HG02973 (cell line): Measurements from ENCODE around the gene MSMP.

Source experiments
- ATAC-seq: cut with Tn5 transposase; IDR thresholded peaks from one replicate; pipeline ENCODE4 v1.9.1; 2021; ENCODE audit warnings: moderate library complexity; ENCODE audit not compliant: unreplicated experiment

Gene MSMP

DNA sequence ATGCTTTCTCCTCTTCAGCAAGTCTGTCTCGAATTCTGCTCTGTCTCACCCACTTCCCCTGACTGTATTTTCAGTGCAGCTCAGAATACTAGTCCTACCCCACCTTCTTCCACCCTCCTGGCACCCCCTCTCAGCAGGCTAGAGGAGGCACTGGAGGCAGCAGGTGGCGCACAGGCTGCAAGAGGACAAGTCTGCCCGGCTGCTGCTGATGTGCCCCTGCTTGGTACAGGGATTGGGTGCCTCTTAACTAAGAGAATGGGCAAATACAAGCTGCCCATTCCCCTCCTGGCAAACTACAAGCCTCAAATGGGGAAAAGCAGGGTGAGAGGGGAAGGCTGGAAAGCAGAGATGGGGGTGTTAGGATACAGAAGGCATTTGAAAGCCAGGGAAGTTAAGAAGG is 27.1 kb downstream of the MSMP start:
- ATAC-seq, result no peak

DNA sequence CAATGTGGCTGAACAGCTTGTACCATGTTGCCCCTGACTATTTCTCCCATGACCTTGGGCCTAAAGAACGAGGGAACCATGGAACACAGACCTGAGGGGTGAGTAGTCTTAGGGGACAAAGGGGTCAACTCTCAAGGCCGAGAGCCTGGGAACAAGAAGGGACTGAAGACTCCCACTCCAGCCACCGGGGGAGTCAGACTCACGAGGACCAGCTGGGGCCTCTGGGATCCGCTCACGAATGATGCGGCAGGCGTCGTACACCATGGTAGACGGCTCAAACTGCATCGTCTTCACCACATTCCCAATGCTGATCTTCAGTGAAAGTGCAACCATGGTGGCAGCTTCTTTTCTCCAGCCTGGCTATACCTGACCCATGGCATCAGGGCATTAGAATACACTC is 28.7 kb downstream of the MSMP start:
- ATAC-seq, result no peak

DNA sequence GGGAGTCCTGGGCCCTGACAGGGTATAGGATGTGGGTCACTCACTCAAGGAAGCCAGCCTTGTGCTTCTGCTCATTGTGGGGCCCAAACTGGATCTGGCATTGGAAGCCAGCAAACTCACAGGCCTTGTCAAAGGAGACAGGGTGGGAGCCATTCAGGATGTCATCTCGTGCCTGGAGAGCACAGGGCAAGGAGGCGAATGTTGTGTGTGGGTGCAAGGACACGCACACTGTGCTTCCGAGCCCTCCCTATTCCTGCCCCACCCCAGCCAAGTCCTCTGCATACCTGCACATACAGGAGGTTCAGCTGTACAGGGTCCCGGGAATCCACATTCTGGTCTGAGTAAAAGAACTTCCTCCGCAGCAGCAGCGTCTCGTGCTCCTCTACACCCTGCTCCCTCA is 30.2 kb downstream of the MSMP start:
- no peak for ATAC-seq

DNA sequence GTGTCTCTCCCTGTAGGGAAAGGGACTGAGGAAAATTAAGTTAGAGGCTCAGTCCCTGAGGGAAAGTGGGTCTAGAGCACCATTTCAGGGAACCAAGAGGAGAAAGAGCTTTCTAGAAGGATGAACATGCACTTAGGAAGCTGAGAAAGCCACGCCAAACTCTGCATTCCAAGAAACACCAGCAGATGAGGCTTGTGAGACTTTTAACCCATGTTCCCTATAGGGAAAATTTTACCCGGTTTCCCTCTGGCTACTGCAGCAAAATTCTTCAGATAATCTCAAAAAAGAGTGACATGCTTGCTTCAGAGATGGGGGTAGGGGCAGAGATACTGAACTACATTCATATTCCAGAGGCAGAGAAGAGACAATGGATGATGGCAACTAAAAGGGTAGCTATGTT is 30.6 kb downstream of the MSMP start:
- no peak for ATAC-seq

DNA sequence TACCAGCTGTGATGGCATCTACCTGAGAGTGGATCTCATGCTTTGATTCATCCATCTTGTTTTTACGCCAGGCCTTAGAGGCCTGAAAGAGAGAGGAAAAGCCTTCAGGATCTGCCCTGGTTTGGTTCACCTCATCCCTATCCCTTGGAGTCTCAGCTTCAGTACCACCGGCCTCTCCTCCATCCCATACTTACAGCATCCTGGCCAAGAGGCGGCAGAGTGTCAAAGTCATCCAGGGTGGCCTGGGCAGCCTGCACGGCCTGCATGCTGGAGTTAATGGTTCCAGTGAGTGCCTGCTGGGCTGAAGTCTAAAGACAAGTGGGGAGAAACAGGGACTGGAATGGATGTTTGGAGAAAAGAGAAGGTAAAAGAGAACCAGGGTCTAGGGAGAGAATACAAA is 34.5 kb downstream of the MSMP start:
- no peak for ATAC-seq

DNA sequence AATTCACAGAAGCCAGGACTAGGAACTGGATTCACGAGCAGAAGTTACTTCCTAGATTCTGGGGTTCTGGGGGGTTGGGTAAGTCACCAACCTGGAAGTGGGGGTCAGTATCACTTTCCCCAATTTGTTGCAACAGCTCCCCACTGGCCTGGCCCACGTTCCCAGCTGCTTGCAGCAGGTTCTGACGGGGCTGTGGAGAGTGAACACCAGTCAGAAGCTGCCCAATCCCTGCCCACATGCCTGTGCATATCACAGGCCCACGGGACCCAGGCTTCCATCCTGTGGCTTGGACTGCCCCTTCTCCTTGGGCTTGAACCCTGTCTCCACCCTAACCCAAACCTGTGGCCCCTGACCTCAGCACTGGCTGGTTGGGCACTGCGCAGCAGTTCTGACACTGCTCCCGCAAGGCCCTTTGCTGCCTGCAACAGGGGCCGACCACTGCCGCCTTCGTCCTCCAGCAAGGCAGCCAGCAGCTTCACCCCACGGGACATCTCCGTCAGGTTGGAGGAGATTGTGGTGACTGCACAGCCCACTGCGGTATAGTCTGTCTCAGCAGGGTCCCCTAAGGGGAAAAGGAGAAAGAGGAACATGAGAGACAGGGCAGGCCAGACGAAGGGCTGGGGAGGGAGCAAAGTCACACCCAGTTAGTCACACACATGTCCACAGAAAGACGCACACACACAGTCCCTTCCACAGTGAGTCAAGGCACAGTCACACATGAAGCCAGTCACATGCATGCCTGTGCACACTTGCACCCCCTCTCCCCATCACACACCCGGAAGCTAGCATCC is 35.2 kb downstream of the MSMP start:
- no peak for ATAC-seq

DNA sequence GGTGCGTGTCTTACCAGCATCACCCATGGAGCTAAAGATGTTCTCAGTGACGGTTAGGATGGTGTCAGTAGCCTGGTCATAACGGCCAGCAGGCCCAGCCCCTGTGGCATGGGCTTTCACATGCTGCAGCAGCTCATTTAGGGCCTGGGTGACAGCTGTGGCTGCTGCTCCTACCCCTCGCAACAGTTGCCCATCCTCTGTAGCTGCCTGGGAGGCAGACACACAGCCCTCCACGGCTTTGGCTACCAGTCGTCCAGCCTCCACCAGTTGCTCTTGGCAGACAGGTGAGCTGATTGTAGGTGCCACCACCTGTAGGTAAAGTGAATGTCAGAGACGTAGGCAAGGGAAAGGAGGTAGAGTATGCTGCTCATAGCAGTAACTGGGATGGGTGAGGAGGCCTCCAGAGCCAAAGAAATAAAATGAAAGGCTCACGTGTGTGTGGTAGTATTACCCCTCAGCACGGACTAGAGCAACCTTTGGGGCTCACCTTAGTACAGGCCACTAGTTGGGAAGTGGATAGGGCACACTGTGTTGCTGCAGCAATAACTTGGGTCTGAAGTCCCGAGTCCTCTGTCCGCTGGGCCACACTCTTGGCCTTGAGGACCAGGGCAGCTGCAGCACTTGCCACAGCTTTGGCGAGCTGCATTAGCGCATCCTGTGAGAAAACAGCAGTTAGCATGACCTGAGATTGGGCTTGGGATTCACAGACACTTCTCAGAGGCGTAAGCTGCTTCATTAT is 36.8 kb downstream of the MSMP start:
- ATAC-seq, result no peak

DNA sequence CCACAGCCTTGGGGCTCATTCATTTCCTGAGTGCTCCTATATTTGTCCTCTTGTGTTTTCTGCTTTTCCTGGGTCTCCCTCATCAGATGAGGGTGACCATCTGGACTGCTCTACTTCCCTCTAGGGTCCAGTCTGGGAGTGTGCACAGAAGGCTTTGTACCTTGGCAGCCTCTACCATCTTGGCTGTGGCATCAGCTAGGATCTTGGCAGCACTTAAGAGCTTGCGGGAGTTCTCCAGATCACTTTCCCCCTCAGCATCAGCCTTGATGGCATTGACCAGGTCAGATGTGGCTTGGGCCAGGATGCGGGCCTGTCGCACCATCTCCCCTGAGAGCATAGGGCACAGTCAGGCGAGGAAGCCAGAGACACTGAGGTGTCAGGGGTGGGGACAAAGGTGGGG is 37.8 kb downstream of the MSMP start:
- ATAC-seq, result no peak

DNA sequence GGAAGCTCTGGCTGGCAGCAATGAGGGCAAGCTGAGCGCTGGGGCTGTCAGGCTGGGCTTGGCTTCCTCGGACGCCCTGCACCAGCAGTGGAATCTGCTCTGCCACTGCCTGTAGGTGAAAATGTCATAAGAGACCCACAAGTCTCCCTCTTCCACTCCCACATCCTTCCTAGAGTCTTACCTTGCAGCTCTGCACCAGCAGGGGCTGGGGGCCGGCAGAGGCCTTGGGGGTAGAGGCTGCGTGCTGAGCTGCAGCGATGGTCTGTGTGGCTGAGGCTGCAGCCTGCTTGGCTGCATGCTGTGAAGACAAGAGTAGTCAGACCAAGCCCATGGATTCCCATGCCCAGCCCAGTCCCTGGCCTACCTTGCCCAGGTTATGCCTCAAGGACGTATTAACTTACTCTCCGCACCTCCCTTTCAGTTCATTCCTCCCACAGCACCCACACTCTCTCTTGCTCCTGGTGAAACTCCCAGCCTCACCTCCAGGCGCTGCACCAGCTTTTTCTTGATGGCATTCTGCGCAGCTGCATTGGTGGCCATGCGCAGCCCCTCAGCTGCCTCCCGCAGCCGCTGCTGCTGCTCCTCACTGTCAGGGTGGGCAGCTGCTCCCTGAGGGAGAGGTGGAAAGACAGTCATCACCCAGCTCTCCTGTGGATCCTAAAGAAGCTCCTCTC is 39.4 kb downstream of the MSMP start:
- ATAC-seq, result no peak

DNA sequence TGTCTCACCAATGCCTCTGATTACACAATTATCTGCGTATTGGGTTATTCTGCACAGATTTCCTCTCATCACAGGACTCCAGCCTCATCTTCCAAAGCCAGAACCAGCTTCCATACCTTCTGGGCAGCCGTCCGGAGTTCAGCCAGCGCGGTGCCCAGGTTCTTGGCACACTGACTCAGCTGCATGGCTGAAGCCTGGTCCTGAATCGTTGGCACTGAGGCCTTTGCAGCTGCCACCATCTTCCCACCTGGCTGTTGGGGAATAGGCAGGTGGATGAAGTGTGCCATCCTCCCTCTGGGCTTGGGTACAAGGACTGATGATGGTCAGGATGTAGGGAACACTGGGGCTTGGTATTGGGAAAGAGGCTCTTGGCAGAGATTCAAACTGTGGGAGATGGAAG is 40.0 kb downstream of the MSMP start:
- no peak for ATAC-seq

DNA sequence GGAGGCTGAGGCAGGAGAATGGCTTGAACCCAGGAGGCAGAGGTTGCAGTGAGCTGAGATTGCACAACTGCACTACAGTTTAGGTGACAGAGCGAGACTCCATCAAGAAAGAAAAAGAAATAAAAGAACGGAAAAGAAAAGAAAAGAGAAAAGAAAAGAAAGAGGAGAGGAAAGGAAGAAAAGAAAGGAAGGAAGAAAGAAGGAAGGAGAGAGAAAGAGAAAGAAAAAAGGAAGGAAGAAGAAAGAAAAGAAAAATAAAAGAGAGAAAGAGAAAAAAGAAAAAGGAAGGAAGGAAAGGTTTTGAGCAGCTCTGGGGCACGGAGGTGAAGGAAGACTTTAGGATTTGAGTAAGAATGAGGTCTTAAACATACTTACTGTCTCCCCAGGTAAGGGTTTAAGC is 40.5 kb downstream of the MSMP start:
- no peak for ATAC-seq

DNA sequence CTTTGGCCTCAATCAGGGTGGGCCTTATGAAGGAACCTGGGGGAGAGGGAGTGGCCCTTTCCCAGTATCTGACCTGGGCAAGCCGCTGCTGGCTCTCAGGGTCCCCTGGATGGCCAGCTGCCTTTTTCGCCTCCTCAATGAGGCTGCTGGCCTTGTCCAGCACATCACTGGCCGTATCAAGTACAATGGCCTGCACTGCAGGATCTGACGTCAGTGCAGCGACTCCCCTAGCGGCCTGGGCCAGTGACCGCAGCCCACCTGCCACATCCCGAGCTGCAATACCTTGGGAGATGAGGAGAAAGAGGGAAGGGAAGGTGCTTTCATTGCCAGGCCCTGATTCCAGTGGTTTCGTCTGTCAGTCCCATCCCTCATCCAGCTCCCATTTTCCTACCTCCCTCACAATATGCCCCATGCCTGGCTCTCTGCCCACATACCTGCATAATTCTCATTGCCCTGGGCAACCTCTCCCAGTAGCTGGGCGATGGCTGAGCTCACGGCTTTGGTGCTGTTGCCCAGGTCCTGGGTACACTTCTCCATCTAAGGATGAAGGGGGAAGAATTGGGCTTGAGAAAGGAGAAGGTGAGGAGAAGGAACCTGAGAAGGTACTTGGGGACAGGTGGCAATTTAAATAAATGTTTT is 41.2 kb downstream of the MSMP start:
- ATAC-seq, result no peak

DNA sequence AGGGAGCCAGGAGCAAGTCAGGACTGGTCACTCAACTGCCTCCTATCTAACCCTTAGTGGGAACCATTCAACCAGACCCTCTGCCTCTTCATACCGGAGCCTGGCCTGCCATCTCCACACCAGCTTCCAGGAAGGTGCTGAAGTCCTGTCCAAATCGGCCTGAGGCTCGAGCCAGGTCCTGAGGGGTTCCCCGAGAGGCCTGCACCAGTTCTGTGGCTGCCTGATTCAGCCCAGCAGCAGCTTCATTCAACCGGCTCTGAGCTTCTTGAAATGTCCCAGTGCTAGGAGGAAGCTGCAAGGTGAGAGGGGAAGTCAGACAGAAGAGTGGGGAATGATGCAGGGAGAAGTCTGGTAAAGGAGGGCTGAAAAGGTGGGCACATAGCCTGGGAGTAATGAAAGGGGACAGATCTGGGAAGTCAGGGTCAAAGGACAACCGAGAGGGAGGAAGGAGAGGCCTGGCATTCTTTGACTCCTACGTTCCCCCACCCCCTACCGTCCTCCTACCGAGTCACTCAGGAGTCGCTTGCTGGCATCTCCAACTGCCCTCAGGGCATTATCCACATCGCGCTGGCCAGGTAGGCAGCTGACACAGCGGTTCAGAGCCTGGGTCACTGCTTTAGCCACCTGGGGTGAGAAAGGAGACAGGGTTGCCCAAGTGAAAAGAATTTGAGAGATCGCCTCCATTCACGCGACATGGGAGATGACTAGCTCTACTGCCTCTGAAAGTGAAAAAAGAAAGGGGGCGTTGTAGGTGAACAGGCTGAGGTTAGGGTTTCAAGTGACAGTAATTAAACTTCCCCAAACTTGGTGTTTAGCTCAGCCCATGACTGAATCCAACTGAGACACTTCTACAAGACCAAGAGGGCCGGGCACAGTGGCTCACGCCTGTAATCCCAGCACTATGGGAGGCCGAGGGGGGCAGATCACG is 42.3 kb downstream of the MSMP start:
- ATAC-seq, result no peak

DNA sequence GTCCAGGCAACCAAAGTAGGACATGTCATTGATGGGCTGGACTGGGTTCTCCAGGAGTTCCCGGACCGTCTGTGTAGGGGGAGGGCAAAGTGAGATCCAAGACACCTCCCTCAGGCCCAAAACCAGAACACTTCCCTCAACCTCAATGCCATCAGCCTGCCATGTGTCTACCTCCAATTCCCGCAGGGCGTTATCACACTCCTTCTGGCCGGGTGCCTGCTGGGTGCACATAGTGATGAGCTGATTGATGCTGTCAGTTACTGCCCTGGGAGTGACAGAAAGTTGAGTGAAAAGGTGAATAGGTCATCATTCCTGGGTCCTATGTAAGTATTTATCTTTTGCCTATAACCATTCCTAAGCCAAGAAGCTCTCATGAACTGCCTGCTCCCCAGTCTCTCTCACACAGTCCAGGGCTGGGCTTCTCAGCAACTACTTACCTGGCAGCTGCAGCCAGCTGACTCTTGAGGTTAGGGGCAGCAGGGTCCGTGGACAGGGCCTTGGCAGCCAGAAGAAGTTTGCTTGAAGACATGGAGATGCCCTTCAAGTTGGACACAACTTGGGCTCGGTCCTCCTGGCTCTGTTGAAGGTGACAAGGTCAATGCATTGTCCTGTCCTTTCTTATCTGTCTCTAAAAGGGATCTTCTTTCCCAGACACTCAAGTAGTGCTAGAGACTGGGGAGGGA is 43.1 kb downstream of the MSMP start:
- no peak for ATAC-seq

DNA sequence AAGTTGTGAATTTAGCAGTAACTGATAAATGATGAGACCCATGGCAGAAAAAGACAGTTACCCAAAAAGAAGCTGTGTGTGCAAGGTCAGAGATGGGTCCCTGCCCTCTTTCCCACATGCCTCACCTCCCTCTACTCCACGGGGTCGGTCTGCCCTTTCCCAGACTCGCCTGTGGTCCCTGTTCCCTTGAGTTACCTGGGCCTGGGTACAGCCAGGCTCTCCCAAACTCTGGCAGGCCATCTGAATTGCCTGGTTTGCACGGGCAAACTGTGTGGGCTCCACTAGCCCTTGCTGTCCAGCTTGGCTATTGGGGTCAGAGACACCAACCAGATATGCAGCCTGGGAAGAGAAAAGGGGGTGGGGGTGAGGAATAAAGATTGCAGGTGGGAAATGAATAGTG is 45.9 kb downstream of the MSMP start:
- no peak for ATAC-seq

DNA sequence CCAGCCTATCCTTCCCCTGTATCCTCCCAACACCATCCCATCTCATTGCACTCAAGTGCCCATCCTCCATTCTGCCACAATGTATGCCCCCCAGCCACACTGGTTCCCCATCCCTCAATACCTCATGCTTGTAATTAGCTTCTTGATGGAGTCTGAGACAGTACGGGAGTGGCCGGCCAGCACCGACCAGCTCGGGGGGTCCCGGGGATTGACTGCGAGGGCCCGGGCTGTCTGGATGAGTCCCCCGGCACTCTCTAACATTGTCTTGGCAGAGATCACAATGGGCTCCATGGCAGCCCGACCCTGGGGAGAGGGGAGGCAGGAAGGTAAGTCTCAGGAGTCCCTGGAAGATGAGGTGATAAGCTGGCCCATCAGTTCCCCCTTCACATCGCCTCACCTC is 47.1 kb downstream of the MSMP start:
- ATAC-seq, result no peak

DNA sequence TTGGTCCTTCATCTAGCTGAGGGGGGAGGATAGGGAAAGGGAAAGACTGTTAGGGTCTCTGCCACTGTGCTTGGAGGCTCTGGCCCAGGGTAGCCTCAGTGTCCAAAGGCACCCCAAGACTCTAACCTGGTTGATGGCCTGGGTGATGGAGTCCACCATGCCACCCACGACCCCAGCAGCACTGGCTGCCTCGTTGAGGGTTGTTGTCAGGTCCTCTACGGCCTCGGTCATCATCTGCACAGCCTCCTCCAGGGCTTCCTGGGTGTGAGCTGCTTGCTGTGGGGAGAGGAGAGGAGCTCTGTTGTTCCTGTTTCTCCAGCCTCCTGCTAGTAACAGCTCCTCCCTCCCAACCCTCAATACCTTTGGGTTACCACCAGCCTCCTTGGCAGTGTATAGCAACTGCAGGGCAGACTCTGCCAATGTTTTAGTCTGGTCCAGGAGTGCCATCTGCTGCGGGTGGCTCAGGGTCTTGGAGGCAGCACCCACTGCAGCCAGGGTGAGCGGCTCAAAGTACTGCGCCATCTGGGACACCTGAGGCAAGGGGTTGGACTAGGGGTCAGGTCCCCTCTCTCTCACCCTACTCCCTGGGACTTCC is 48.1 kb downstream of the MSMP start:
- no peak for ATAC-seq

DNA sequence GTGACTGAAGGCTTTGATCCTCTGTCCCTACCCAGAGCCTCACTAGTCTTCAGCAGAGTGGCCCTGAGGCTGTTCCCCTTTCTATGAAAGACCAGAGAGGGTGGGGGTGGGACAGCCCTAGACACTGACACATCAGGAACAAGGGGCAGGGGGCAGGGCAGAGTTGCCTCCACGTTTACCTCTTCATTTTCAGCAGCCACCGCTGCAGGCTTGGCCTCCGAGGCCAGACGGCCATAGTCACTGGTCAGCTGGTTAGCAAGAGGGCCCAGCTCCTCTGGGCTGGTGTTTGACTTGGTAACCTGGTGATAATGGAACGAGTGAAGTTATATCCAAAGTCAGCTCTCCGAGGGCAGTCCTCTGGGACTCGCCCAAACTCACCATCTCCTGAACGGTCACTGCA is 48.7 kb downstream of the MSMP start:
- ATAC-seq, result no peak

DNA sequence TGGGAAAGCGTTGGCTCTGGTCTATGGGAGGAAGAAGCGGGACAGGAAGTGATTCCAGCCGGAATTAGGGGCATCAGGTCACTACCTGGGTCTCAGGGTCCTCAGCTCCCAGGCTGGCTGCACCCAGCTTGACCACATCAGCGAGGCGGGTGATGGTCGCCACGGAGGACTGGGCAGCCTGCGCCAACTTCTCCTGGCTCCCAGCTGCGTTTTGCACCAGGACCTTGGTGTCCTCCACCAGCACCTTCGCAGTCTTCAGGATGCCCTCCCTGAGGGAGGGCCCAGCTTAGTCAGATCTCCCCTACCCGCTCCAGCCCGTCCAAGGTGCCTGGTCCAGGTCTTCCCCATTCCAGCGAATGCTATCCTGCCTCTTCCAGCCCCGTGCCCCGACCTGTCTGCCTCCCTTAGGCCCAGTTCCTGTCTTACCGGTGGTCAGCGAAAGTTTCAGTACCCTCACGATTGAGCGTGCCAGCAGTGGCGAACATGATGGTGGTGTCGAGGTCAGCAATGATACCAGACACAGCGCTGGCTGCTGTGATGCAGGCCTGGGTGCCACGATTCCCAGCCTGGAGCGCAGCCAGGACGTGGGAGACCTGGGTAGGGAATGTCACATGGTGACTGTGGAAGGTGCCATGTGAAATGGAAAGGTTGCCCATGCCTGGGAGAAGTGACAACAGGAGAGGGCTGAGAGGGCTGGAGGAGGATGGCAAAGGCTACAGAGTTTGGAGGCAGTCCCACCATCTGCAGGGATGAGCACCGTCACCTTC is 50.0 kb downstream of the MSMP start:
- ATAC-seq, result no peak
